PC-3 (cell line): ENCODE data around the gene KIF17. TPM values are rescaled to one million over a fixed set of nuclear protein-coding genes. Genes with fewer than 3 reads are reported as not detected.

Experiments
- ATAC-seq: fragments of 200-7000 bp; cut with Tn5 transposase; 2 replicates; pipeline ENCODE4 v1.9.1; 2020; ENCODE audit warnings: mild to moderate bottlenecking, moderate library complexity
- BruUV-seq: library from RNA; stranded (reverse); fragments of 400-500 nt; replicated peaks from 2 replicates; lab custom pipeline; 2021; lab: Mats Ljungman, UMichigan
- CTCF ChIA-PET: fragments of 300-600 bp; sonication (Branson Sonifier 250); formaldehyde crosslinking; loops from one replicate; lab custom pipeline; 2022; ENCODE audit warnings: antibody characterized with exemption; lab: Charles Lee
- POLR2A ChIA-PET: fragments of 300-600 bp; sonication (Branson Sonifier 250); formaldehyde crosslinking; loops from one replicate; lab custom pipeline; 2022; ENCODE audit warnings: antibody characterized with exemption; ENCODE audit not compliant: unreplicated experiment; lab: Charles Lee
- DNase-seq: peaks from one replicate; pipeline ENCODE4 v3.0.0-alpha.2; 2015
- H2AFZ ChIP-seq: fragments of 300-600 bp; sonication (generic); 2 replicates; pipeline ENCODE4 v1.6.0; 2016; ENCODE audit warnings: antibody characterized with exemption, low read length
- H3F3A ChIP-seq: fragments of 300-600 bp; sonication (generic); one replicate; pipeline ENCODE4 v1.6.0; 2017; ENCODE audit warnings: antibody characterized with exemption, low read length, control low read depth, mild to moderate bottlenecking; ENCODE audit not compliant: unreplicated experiment
- H3K27ac ChIP-seq: fragments of 300-600 bp; sonication (generic); 2 replicates; pipeline ENCODE4 v1.5.1; 2016; ENCODE audit warnings: mild to moderate bottlenecking, low read length
- H3K27me3 ChIP-seq: fragments of 300-600 bp; sonication (generic); 2 replicates; pipeline ENCODE4 v1.6.1; 2016; ENCODE audit warnings: low read length, mixed read lengths
- H3K36me3 ChIP-seq: fragments of 300-600 bp; sonication (generic); 2 replicates; pipeline ENCODE4 v1.6.1; 2016; ENCODE audit warnings: low read depth, mixed run types, low read length, mixed read lengths
- H3K4me1 ChIP-seq: fragments of 300-600 bp; sonication (generic); 2 replicates; pipeline ENCODE4 v1.5.1; 2016; ENCODE audit warnings: low read length; ENCODE audit not compliant: insufficient read depth
- H3K4me2 ChIP-seq: fragments of 300-600 bp; sonication (generic); 2 replicates; pipeline ENCODE4 v1.6.0; 2016; ENCODE audit warnings: low read length
- H3K4me3 ChIP-seq: fragments of 300-600 bp; sonication (generic); 2 replicates; pipeline ENCODE4 v1.5.1; 2016; ENCODE audit warnings: mild to moderate bottlenecking, low read length, mixed read lengths
- H3K79me2 ChIP-seq: fragments of 300-600 bp; sonication (generic); 2 replicates; pipeline ENCODE4 v1.6.1; 2017; ENCODE audit warnings: low read length, mixed read lengths
- H3K9ac ChIP-seq: fragments of 300-600 bp; sonication (generic); 2 replicates; pipeline ENCODE4 v1.6.0; 2016; ENCODE audit warnings: mild to moderate bottlenecking, low read length
- H3K9me2 ChIP-seq: fragments of 300-600 bp; sonication (generic); replicated peaks from 2 replicates; pipeline ENCODE4 v1.6.1; 2016; ENCODE audit warnings: mixed run types, low read length, mixed read lengths
- H3K9me3 ChIP-seq: fragments of 300-600 bp; sonication (generic); 2 replicates; pipeline ENCODE4 v1.6.1; 2016; ENCODE audit warnings: low read length, mixed read lengths
- H4K20me1 ChIP-seq: fragments of 300-600 bp; sonication (generic); 2 replicates; pipeline ENCODE4 v1.6.1; 2016; ENCODE audit warnings: low read length, mixed read lengths
- EZH2 ChIP-seq: fragments of 300-600 bp; sonication (generic); IDR thresholded peaks from one replicate; pipeline ENCODE4 v1.6.1; 2017; ENCODE audit warnings: antibody characterized with exemption, mild to moderate bottlenecking, low read length; ENCODE audit not compliant: unreplicated experiment
- EZH2phosphoT487 ChIP-seq: fragments of 300-600 bp; sonication (generic); IDR thresholded peaks from 2 replicates; pipeline ENCODE4 v1.6.1; 2018; ENCODE audit warnings: mild to moderate bottlenecking, antibody characterized with exemption, low read length, borderline replicate concordance
- intact Hi-C: fragments of 100-400 bp; cut with micrococcal nuclease; formaldehyde crosslinking; loops from 2 replicates; pipeline ENCODE4 v1.9.0; 2023
- total RNA-seq: library from RNA; depleted of rRNA; stranded (reverse); fragments of >200 nt; gene quantifications from 2 replicates; pipeline ENCODE4 v1.2.3, GENCODE V29; 2014
- TF ChIP-seq, protein P1 (sequence below): fragments of 300-600 bp; sonication (generic); conservative IDR thresholded peaks from 2 replicates; pipeline ENCODE4 v1.5.1; 2017; ENCODE audit warnings: antibody characterized with exemption, low read depth, mild to moderate bottlenecking, low read length

KIF17 gene
- total RNA-seq, 1 experiment from 2014 or later: 0.33 TPM

DNA sequence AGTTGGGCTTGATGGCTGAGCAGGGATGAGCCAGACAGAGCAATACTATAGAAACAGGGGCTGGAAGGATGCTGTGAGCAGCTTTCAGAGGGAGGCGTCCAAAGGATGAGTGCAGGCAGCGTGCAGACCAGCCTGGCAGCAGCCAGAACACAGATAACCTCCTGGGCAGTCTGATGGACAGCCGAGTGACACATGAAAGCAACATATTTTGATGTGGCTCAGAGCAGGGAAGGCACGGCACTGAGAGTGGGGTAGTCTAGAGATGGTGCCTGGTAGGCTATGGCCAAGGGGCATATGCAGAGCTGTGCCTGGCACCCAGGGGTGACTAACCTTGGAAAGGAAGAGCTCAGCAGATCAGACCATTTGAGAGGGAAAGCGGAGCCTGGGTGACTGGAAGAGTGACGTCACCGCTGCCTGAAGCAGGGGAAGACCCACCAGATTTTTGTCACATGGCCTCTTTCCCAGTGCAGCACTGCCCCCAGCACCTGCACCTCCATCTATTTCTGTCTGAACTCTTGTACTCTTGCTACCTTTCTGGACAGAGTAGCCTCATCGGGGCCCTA is 80.9 kb downstream of the KIF17 start:
- intact Hi-C loops: no loop called here
- peaks cover 14% of the 10 kb centered on the region; the same call in 1 of the 2 replicates for H3K36me3 ChIP-seq

DNA sequence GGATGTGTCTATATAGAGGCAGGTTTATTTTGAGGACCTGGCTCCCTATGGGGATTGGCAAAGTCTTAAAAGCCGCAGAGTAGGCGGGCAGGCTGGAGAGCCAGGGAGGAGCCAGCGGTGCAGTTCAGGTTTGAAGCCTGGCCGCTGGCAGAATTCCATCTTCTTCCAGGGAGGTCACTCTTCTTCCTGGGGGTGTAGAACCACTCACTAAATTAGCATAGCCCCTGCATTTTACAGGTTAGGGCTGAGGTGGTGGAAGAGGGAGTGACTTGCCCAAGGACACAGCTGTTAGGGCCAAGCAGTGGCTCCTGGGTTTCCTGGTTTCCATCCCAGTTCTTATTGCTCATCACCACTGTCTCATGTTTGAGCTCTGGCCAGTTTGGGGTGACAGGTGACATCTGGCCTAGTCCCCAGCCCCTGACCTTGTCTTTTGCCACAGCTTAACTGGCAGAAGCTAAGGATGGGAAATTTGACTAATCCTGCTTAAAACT is 83.2 kb downstream of the KIF17 start:
- peaks cover 13% of the 10 kb centered on the region for H3K79me2 ChIP-seq
- no peaks in the 10 kb centered on the region for H3K9me2 ChIP-seq
- DNase-seq: peak; percentile 71
- H3F3A ChIP-seq: no peaks in the 10 kb centered on the region
- peaks cover 4% of the 10 kb centered on the region; the same call in 1 of the 2 replicates for H3K36me3 ChIP-seq
- peak; percentile 69 for ATAC-seq
- H3K9me3 ChIP-seq: no peaks in the 10 kb centered on the region
- no peaks in the 10 kb centered on the region for H4K20me1 ChIP-seq
- intact Hi-C loops: loop anchor here (2.0 kb wide), 1 partner anchor 22 kb away; no protein-coding TSS in a partner anchor
- H3K4me3 ChIP-seq: peak overlapping the region; percentile 74
- peak overlapping the region; percentile 86 for H2AFZ ChIP-seq
- no TSS peak for BruUV-seq
- CTCF ChIA-PET: interaction anchor here (0.8 to 1.8 kb wide), 2 partner anchors 13 to 45 kb away, joined by 3 to 6 read pairs; no protein-coding TSS in a partner anchor
- POLR2A ChIA-PET: interaction anchor here (1.1 kb wide), 1 partner anchor 22 kb away, joined by 12 read pairs; no protein-coding TSS in a partner anchor
- peaks cover 18% of the 10 kb centered on the region for H3K4me1 ChIP-seq
- H3K4me2 ChIP-seq: peak overlapping the region; percentile 94
- H3K9ac ChIP-seq: peak overlapping the region; percentile 79
- no peaks in the 10 kb centered on the region for H3K27me3 ChIP-seq
- peak overlapping the region; percentile 37 for H3K27ac ChIP-seq
- TF ChIP-seq EZH2: no peak
- TF ChIP-seq, protein P1, sequence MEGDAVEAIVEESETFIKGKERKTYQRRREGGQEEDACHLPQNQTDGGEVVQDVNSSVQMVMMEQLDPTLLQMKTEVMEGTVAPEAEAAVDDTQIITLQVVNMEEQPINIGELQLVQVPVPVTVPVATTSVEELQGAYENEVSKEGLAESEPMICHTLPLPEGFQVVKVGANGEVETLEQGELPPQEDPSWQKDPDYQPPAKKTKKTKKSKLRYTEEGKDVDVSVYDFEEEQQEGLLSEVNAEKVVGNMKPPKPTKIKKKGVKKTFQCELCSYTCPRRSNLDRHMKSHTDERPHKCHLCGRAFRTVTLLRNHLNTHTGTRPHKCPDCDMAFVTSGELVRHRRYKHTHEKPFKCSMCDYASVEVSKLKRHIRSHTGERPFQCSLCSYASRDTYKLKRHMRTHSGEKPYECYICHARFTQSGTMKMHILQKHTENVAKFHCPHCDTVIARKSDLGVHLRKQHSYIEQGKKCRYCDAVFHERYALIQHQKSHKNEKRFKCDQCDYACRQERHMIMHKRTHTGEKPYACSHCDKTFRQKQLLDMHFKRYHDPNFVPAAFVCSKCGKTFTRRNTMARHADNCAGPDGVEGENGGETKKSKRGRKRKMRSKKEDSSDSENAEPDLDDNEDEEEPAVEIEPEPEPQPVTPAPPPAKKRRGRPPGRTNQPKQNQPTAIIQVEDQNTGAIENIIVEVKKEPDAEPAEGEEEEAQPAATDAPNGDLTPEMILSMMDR: no peak
- no peak for TF ChIP-seq EZH2phosphoT487

More for the DNA sequence above, 80.9 kb downstream of the KIF17 start:
- no peaks in the 10 kb centered on the region for H4K20me1 ChIP-seq
- no peak overlapping the region for H3K27ac ChIP-seq
- no peaks in the 10 kb centered on the region for H3K9me2 ChIP-seq
- POLR2A ChIA-PET: no interaction called here
- peaks cover 13% of the 10 kb centered on the region for H3K79me2 ChIP-seq
- H3K9me3 ChIP-seq: no peaks in the 10 kb centered on the region
- ATAC-seq (no peak), DNase-seq (no peak)
- no peak overlapping the region for H3K9ac ChIP-seq
- BruUV-seq: no TSS peak
- no peak overlapping the region for H2AFZ ChIP-seq
- H3K4me3 ChIP-seq: no peak overlapping the region
- no peaks in the 10 kb centered on the region for H3K27me3 ChIP-seq
- no peaks in the 10 kb centered on the region for H3F3A ChIP-seq
- no peak overlapping the region for H3K4me2 ChIP-seq
- no peak for TF ChIP-seq EZH2
- CTCF ChIA-PET: no interaction called here
- H3K4me1 ChIP-seq: peaks cover 18% of the 10 kb centered on the region

DNA sequence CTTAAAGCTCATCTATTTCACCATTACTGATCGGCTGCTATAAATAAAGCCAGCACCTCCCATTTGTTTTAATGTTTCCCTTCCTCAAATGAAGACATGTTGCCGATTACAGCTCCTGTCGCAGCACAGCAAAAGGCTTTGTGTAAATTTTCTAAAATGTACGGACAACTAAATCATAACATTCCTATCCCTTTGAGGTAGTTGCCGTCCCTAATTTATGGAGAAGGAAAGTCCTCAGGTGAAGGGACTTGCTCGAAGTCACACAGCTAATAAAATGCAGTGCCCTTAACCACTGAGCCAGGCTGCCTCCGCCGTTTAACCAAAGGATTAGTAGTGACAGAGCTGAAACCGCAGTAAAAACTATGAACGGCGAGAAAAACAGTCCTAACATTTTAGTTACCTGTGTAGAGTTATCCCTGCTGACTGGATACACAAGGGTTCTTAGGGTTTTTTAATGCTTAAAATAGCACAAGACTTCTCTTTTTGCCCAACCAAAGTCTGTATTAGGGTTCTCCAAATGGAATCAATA is 83.7 kb downstream of the KIF17 start:
- ATAC-seq (peak; percentile 11), DNase-seq (no peak)
- H3K4me3 ChIP-seq: peak overlapping the region; percentile 74
- ChIA-PET CTCF (interaction anchor here (0.5 to 1.8 kb wide), 9 partner anchors 20 to 364 kb away, joined by 3 to 22 read pairs (median 4); partner anchors contain the start of gene MUL1), POLR2A (interaction anchor here (0.6 to 1.1 kb wide), 6 partner anchors 22 to 949 kb away, joined by 3 to 19 read pairs (median 5); partner anchors contain the start of gene DDOST)
- TF ChIP-seq, protein P1: no peak
- TF ChIP-seq EZH2phosphoT487 (no peak), EZH2 (no peak)
- peak overlapping the region; percentile 79 for H3K9ac ChIP-seq
- H4K20me1 ChIP-seq: no peaks in the 10 kb centered on the region
- no peaks in the 10 kb centered on the region; the same call in 1 of the 2 replicates for H3K36me3 ChIP-seq
- H3K79me2 ChIP-seq: peaks cover 13% of the 10 kb centered on the region
- no peaks in the 10 kb centered on the region for H3K9me2 ChIP-seq
- intact Hi-C loops: loop anchor here (2.0 kb wide), 1 partner anchor 21 kb away; no protein-coding TSS in a partner anchor
- peaks cover 18% of the 10 kb centered on the region for H3K4me1 ChIP-seq
- H3F3A ChIP-seq: no peaks in the 10 kb centered on the region
- H3K4me2 ChIP-seq: peak overlapping the region; percentile 94
- no peaks in the 10 kb centered on the region for H3K27me3 ChIP-seq
- H2AFZ ChIP-seq: peak overlapping the region; percentile 86
- no peaks in the 10 kb centered on the region for H3K9me3 ChIP-seq
- H3K27ac ChIP-seq: peak overlapping the region; percentile 37
- BruUV-seq: TSS peak; percentile 86
